ENCODE measurements around the gene MUCL3.
"Not testable (repeated sequence)": the region's sequence is repeated elsewhere in the genome, so short reads cannot be mapped to it uniquely, and the experiment has no call there.

Gene MUCL3, protein sequence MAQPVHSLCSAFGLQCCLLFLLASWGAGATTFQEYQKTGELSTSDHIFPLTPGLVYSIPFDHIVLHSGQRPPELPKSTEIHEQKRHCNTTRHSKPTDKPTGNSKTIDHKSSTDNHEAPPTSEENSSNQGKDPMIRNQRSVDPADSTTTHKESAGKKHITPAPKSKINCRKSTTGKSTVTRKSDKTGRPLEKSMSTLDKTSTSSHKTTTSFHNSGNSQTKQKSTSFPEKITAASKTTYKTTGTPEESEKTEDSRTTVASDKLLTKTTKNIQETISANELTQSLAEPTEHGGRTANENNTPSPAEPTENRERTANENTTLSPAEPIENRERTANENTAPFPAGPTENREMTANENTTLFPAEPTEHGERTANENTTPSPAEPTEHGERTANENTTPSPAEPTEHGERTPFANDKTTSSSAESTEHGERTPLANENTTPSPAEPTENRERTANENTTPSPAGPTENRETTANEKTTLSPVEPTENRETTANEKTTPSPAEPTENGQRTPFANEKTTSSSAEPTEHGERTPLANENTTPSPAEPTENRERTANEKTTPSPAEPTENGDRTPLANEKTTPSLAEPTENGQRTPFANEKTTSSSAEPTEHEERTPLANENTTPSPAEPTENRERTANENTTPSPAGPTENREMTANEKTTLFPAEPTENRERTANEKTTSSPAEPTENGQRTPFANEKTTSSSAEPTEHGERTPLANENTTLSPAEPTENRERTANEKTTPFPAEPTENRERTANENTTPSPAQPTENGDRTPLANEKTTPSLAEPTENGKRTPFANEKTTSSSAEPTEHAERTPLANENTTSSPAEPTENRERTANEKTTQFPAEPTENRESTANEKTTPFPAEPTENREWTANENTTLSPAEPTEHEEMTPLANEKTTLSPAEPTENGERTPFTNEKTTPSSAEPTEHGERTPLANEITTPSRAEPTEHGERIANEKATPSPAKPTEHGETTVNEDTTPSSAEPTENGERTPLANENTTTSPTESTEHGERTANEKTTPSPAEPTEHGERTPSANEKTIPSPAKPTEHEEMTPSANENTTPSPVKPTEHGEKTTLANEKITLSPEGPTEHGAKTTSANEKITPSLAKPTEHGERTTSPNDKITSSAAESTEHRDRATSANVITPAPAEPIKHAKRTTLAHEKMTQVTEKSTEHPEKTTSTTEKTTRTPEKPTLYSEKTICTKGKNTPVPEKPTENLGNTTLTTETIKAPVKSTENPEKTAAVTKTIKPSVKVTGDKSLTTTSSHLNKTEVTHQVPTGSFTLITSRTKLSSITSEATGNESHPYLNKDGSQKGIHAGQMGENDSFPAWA (N-terminal part only)
- total RNA-seq = 0 reads per million in 3 experiments

DNA sequence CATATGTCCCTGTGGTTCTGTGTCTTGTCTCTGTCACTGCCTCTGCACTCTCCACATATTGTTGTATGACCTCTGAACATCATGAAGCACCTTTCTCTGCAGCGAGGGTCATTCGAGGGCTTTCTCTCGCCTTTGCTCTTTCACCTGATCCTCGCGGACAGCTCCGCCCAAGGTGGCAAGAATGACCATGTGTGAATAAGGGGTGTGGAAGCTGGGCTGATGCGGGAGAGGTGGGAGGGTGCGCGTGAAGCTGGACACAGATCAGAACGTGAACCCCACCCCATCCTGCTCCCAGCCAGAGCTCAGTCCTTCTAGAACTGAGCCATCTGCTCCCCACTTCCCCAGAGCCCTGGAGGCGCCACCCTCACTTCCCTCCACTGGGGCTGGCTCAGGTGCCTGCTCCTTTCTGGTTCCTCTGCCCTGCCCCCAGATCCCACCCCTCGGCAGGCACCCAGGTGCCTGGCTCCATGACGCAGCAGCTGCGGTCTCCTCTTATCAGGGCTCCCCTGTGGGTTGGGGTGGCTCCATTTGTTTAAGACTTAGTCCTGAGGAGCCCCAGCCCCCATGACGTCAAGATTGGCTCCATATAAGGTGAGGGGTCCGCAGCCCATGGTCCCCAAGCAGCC, at the start of gene MUCL3:
MUCL3 (plus strand) TSS at position 613 of the 626 bp plus-strand sequence. CDS start 27 bp downstream, outside the sequence.
- DNase-seq = no peak

DNA sequence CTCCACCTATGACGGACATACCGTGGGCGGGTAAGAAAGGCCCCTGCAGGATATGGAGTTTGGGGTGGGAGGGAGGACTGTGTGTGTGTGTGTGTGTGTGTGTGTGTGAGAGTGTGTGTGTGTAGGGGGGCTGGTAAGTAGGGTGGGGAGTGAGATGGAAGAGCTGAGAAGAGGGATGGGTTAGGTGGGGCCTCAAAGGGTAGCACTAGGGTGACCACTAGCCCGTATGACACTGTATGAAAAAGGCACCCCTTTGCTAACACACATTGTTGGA, 49.4 kb upstream of the MUCL3 start:
- DNase-seq = no peak

DNA sequence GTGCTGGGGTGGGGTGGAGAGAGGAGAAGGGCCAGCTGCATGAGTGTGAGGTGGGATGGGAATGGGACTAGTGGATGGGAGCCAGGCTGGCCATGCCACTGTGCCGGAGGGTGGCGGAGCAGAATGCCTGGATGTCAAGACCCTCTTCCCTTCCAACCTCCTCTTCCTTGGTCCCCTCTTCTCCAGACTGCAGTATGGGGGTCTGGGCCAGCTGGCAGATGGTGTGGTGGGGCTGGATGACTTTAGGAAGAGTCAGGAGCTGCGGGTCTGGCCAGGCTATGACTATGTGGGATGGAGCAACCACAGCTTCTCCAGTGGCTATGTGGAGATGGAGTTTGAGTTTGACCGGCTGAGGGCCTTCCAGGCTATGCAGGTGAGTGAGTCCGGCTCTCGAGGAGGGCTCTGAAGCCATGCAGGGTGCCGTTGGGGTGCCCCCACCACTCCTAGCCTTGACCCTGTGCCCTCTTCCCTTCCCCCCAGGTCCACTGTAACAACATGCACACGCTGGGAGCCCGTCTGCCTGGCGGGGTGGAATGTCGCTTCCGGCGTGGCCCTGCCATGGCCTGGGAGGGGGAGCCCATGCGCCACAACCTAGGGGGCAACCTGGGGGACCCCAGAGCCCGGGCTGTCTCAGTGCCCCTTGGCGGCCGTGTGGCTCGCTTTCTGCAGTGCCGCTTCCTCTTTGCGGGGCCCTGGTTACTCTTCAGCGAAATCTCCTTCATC, 48.8 kb upstream of the MUCL3 start:
- no peak for DNase-seq

DNA sequence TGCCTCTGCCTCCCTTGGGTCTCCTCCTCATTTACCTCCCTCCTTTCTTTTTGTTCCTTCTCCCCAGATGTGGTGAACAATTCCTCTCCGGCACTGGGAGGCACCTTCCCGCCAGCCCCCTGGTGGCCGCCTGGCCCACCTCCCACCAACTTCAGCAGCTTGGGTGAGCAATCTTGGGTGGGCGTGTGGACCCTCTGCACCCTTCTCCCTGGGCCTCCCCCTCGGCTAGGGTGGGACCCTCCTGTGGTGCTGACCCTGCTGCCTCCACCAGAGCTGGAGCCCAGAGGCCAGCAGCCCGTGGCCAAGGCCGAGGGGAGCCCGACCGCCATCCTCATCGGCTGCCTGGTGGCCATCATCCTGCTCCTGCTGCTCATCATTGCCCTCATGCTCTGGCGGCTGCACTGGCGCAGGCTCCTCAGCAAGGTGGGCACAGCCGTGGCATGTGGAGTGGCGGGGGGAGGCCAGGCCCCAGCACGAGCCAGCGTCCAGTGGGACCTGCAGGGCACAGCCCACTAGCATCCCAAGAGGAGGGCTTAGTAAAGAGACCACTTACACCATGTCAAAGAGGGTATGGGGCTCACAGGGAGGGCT, 47.7 kb upstream of the MUCL3 start:
- DNase-seq = no peak

DNA sequence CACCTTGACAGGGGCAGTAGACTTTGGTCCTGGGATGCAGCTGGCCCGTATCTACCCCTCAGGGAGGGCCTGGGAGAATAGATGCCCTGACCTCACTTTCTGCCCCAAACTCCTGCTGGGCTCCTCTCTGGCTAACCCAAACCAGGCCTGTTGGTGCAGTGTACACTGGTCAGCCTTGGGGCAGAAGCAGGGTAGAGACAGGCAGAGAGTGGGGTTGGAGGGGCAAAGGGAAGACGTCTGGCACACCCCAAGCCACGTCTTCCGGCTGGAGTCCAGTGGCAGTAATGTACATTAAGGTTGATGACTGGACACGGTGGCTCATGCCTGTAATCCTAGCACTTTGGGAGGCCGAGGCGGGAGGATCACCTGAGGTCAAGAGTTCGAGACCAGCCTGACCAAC, 47.1 kb upstream of the MUCL3 start:
- DNase-seq = no peak

DNA sequence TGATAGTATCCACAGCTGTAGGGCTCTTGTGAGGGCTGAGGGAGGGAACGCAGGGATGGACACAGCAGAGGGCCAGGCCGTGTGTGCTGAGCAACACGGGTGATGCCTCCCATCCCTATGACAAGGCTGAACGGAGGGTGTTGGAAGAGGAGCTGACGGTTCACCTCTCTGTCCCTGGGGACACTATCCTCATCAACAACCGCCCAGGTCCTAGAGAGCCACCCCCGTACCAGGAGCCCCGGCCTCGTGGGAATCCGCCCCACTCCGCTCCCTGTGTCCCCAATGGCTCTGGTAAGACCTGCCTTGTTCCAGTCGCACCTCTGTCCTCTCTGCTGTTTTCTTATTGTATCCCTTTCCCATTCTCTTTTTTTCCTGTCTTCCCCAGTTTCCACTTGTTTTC, 46.4 kb upstream of the MUCL3 start:
- no peak for DNase-seq

DNA sequence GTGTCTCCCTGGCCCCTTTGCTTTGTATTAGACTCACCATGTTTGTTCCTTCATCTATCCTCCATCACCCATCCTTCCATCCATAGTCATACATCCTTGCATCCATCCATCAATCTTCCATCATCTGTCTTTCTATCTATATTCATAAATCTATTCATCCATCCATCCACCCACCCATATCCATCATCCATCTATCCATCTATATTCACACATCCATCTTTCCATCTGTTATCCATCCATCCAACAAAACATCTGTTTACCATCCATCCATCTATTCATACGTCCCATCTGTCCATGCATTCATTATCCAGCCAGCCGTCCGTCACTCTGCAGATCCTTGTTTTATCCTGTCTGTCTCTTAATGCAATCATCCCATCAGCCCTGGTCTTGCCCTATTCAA, 45.8 kb upstream of the MUCL3 start:
- DNase-seq = no peak

DNA sequence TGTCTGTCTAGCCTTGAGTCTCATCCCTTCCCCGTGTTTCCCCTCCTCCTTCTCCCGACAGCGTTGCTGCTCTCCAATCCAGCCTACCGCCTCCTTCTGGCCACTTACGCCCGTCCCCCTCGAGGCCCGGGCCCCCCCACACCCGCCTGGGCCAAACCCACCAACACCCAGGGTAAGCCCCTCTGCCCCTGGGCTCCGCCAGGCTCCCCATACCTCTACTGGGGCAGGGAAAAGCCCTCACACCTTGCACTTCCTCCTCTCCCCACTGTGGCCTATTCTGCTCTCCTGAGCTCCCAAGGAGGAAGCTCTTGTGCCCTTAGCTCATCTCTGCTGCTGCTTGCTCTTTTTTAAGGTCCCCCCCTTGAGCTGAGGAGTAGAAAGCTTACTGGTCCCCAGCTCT, 45.4 kb upstream of the MUCL3 start:
- no peak for DNase-seq

DNA sequence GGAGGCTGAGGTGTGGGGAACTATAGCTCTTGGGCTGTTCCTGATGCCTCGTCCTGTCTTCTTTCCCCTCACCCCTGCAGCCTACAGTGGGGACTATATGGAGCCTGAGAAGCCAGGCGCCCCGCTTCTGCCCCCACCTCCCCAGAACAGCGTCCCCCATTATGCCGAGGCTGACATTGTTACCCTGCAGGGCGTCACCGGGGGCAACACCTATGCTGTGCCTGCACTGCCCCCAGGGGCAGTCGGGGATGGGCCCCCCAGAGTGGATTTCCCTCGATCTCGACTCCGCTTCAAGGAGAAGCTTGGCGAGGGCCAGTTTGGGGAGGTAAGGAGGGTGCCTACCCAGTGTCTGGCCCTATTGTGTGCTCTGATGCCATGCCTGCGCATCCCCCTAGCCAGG, 44.2 kb upstream of the MUCL3 start:
- DNase-seq = no peak

DNA sequence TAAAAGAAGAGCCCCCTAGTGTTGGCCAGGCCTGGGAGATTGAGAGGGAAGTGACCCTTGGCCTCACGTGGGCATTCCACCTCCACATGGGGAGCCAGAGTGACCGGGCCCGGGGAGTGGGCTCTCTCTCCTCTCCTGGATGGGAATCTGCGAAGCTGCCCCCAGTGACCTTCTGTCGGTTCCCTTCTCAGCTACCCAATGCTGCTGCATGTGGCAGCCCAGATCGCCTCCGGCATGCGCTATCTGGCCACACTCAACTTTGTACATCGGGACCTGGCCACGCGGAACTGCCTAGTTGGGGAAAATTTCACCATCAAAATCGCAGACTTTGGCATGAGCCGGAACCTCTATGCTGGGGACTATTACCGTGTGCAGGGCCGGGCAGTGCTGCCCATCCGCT, 42.9 kb upstream of the MUCL3 start:
- no peak for DNase-seq

DNA sequence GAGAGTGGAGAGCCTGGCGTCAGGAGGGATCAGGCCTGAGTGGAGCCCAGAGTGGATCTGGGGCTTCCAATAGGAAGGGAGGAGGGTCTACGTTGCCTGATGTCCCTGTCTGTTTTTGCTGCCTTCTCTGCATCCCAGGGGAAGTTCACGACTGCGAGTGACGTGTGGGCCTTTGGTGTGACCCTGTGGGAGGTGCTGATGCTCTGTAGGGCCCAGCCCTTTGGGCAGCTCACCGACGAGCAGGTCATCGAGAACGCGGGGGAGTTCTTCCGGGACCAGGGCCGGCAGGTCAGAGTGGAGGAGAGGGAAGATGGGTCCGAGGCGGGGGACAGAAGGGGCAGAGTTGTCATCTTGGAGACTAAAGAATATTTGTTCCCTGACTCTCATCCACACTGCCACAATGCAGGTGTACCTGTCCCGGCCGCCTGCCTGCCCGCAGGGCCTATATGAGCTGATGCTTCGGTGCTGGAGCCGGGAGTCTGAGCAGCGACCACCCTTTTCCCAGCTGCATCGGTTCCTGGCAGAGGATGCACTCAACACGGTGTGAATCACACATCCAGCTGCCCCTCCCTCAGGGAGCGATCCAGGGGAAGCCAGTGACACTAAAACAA, 41.9 kb upstream of the MUCL3 start:
- DNase-seq = no peak

DNA sequence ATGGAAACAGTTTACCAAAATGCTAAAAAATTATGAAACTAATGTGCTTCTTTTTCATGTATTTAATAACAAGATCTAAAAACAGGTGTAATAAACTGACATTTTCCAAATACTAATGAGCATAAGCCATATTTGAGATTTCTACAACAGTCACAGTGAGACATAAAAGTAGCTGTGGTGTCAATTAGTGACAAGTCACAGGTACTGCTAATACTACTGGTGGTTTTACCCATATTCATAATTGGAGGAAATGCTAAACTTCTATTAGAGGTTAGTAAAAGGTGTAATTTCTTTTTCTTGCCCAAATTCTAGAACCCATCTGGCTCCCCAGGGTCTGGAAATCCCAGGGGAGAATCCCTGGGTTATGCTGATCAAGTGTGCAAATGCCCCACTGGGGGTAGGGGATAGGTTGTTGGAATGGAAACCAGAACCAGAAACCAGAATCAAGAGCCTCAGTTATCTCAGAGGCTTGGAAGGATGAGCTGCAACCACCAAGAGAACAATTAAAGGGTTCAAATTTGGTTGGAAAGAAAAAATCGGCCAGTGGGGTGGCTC, 39.8 kb upstream of the MUCL3 start:
- no peak for DNase-seq

DNA sequence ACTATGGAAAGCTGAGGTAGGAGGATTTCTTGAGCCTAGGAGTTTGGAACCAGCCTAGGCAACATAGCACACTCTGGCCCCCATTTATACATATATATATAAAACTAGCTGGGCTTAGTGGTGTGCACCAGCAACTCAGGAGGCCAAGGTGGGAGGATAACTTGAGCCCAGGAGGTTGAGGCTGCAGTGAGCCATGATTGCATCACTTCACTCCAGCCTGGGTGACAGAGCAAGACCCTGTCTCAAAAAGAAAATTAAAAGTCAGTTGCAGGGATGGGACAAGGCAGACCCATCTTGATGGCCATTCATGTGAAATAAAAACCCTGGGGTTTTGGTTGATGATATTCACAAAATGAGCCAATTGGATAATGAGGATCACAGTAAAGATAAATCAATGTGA, 39.3 kb upstream of the MUCL3 start:
- DNase-seq = no peak

DNA sequence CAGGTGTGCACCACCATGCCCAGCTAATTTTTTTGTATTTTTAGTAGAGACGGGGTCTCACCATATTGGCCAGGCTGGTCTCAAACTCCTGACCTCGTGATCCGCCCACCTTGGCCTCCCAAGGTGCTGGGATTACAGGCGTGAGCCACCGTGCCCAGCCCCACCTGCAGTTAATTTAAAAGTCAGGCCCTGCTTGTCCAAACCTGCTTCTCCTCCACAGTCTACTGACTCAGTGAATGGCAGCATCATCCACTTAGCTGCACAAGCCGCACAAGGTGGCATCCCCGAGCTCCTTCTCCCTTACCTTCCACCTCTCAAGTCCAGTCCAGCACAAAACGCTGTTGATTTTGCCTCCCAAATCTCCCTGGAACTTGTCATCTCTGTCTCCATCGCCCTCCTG, 38.6 kb upstream of the MUCL3 start:
- not testable (repeated sequence) for DNase-seq

DNA sequence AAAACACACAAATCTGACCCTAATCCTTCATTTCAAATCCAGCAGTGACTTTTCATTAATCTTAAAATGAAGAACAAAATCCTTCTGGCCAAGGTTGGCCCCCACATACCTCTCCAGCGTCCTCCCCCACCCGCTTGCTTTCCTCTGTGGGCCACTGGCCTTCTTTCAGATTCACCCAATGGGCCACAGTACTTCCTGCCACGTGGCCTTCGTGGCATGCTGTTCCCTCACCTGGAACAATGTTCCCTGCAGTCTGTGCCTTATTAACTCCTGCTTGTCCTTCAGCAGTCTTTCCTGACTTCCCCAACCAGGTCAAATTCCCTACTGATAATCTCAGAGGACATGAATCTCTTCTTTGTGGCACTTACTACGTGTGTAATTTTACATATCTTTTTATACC, 38.1 kb upstream of the MUCL3 start:
- DNase-seq = no peak

DNA sequence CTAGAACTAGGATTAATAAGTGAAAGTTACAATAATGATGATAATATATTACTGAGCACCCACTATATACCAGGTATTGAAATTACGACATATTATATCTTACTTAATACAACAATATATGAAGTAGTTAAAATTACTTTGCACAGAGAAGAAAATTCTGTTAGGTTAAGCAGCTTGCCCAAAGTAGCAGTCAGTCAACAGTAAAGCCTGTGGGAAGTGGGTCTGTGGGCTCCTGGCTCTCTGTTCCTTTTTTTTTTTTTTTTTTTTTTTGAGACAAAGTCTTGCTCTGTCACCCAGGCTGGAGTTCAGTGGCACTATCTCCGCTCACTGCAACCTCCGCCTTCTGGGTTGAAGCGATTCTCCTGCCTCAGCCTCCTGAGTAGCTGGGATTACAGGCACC, 37.5 kb upstream of the MUCL3 start:
- DNase-seq = no peak

DNA sequence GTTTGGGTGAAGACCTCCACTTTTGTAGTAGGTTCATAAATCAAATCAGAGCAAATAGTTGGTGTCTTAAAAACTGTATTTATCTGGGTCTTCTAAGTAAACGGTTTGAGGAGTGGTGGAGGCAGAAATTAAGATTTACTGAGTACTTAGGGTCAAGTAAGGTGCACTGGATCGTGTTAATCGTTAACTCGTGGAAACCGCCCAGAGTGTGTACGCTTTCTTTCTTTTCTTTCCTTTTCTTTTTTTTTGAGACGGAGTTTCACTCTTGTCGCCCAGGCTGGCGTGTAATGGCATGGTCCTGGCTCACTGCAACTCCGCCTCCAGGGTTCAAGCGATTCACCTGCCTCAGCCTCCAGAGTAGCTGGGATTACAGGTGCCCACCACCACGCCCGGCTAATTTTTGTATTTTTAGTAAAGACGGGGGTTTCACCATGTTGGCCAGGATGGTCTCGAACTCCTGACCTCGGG, 33.4 kb upstream of the MUCL3 start:
- not testable (repeated sequence) for DNase-seq

DNA sequence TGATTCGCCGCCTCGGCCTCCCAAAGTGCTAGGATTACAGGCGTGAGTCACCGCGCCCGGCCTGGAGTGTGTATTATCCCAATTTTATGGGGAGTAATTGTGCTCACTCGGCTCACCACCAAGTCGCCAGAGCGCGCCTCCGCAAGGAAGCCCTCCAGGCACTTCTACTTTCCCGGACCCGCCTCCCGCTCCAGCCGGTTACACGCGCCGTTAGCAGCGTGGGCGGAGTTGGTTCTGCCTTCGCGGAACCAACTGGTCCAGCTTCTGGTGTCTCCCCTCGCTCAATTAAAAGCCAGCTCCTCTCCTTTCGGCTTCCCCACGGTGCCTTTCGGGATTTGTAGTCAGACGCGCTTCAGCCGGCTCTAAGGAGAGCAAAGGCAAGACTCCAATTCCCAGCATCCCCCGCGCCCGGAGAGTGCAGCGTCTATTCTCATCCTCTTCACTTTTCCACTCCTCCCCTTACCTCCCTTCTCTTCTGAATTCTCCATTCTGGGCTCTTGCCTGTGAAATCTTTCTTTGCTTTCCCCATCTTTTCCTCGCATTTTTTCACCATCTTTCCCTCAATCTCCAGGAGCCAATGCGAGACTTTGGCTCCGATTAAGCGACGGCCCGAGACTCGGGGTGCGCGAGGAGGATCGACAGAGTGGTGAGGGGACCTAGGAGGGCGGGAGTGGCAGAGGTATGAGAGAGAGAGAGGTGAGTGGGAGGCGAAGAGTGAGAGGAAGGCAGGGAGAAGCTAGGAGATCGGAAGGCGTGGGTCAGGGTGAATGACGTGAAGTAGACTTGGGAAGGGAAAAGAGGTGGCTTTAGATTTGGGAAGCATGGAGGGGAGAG, 32.8 kb upstream of the MUCL3 start, which contains the start of gene GTF2H4:
GTF2H4 (plus strand) TSS at position 450 of the 834 bp plus-strand sequence.
- peak; percentile 91 for DNase-seq

DNA sequence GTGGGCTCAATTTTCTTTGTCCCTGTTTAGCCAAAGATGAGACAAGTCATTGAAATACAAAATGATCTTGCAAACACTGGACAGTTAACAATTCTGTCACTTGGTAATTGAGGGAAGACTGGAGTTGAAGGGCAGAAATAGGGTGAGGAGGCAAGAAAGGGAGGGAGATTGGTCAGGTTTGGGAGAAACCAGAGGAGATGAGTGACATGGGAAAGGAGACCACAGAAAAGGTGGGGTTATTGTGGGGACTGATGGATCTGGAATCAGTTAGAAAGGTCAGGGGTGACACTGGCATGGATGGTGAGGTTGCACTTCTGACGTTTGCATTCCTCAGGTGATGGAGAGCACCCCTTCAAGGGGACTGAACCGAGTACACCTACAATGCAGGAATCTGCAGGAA, 32.1 kb upstream of the MUCL3 start:
- DNase-seq = no peak

DNA sequence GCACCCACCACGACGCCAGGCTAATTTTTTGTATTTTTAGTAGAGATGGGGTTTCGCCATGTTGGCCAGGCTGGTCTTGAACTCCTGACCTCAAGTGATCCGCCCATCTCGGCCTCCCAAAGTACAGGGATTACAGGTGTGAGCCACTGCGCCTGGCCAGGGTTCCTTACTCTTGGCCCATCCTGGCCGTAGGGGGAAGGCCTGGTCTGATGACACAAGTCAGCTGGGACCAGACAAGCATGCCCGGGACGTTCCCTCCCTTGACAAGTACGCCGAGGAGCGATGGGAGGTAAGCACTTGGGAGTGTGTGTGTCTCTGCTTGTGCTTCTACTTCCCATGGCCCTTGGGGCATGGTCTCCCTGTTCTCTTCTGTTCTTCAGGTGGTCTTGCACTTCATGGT, 30.3 kb upstream of the MUCL3 start:
- DNase-seq = not testable (repeated sequence)

Measured in central memory CD4-positive, alpha-beta T cell (primary cell).